SKM-1 (cell line): ENCODE results near the gene TOMM40L.

Source experiments
- DNase-seq: peaks from one replicate; lab custom pipeline; 2025; ENCODE audit not compliant: unreplicated experiment; lab: John Stamatoyannopoulos, UW

The TOMM40L gene

GRCh38 chr1:161225534-161226319 lies at the start of gene TOMM40L:
Gene TOMM40L, plus strand, starts transcription at chr1:161226060. Its CDS starts 430 bp downstream, at chr1:161226490.
- peak; percentile 100 for DNase-seq

- DNase-seq, result no peak
These were observed 49.3 kb upstream of the TOMM40L start for GRCh38 chr1:161176468-161177111.

DNA sequence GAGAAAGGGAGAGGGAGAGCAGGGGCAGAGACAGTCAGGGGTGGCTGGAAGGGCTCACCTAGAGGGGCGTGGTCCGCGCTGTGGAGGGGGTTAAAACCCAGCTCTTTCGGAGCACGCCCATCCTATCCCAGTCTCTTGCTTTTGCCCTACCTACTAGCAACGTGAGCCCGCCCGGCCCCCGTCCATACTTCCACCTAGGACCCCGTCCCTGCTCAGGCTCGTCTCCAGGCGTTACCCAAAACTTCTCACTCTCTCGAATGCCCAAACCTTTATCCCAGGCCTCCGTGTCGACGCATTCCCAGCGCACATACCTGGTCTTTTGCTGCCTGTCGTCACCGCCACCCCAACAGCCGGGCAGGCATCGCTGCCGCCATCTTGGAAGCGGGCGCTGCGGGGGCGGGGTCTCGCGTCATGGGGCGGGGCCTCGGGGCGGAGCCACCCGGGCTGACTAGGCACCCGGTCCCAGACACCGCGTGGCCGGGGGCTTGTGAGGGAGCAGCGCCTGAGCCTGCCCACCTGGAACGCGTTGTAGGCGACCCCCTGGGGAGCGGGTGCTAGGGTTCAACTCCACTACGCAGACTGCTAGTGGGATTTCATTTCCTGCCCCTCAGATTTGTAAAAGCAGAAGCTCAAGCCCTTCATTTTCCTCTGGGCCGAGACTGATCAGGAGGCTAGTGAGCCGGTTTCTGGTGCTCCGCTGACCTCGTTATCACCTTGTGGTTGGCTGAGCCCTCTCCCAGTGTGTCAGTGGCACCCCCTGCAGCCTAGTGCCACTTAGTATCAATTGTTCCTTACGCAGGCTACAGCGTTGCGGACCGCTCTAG lies 48.5 kb upstream of the TOMM40L start, which contains the start of gene B4GALT3:
B4GALT3 (minus strand) TSS at position 396 of the 824 bp plus-strand sequence. CDS start 1,447 bp downstream, outside the sequence.
- DNase-seq, result peak; percentile 85

GRCh38 chr1:161177936-161178244 lies 48.0 kb upstream of the TOMM40L start:
- no peak for DNase-seq

DNA sequence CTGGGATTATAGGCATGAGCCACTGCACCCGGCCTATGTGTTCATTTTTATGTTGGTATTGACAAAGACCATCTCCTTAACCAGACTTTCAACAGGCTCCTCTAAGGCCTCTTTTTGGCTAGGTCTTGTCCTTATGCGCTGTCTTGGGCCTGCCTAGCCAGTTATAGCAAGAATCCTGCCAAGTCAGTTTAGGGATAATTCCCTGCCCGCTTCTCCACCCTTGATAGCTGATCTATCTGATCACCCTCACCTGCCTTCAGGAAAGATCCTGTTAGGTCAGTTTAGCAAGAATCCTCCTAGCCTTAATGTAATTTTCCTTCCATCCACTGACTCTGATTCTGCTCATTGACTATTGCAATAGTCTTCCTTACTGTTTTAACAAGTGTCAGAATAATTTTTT lies 46.2 kb upstream of the TOMM40L start:
- DNase-seq, result no peak

DNA sequence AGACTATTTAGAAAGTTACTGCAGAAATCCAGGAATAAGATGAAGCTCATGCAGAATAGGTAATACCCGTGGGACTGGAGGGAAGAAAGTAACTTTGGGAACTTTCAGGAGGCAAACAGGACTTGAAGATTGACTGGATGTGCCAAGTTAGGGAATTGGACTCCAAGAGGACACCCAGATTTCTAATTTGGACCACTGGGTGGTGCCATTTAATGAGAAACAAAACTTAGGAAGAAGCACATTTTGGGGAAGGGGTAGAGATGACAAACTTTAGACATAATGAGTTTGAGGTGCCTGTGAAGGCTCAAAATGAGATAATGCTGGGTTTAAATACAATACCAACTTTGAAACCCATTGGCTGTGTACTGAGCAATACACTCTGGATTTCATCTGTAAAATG lies 45.2 kb upstream of the TOMM40L start:
- no peak for DNase-seq

DNA sequence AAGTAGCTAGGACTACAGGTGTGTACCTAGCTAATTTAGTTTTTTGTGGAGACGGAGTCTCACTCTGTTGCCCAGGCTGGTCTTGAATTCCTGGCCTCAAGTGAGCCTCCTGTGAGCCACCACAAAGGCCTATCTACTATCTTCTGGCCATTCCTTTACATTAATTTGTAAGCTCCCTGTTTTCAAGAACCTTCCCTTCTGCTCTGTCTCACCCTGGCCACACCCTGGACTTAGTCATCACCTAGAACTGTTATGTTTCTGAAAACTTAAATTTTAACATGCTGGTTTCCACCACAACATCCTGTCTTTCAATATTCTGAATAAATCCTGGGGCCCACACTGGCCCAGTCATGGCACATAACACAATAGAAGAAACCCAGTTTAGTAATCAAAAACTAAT lies 43.6 kb upstream of the TOMM40L start:
- no peak for DNase-seq

- peak; percentile 99 for DNase-seq
These were observed 40.6 kb upstream of the TOMM40L start for GRCh38 chr1:161185282-161185682.

DNA sequence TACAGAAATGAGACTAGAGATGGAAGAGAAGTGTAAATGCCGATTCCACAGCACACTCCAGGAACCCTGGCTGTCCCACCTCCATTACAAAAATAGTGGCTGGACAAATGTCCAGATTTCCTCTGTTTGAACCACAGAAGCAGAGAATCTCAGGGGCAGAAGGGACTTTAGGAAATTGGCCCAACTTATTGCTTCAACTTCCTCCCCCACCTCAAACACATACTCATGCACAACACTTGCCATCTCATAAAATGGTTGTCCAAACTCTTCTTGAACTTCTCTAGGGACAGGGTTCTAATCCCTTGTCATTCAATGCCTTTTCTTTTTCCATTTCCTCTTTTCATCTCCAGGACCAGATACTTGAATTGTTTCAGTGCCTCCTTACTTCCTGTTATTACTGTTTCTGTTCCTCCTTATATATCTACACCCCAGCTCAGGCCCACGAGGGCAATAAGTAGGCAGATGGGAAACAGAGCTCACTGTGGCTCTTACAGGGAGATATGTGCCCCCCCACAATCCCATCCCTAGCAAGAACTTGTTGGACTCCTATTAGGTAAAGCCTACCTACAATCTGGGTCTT lies 40.0 kb upstream of the TOMM40L start:
- peak; percentile 99 for DNase-seq

DNA sequence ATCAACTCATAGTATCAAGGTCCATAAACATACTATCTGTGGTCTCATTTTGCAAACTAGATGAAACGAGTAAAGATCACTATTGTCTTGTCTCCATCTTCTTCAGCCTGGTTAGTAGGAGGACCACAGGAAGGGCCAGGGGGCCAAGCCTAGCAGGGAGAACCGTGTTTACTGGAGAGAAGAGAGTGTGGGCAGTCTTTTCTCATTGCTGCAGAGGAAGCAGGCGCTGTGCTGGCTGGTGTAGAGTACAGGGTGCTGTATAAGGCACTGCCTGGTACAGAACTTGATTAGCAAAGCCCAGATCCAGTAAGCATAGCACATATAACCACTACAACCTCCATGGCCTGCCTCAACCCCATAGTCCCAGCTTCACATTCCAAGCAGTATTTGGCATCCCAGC lies 38.5 kb upstream of the TOMM40L start:
- DNase-seq, result no peak

- DNase-seq, result no peak
These were observed 37.5 kb upstream of the TOMM40L start for GRCh38 chr1:161188381-161188780.

DNA sequence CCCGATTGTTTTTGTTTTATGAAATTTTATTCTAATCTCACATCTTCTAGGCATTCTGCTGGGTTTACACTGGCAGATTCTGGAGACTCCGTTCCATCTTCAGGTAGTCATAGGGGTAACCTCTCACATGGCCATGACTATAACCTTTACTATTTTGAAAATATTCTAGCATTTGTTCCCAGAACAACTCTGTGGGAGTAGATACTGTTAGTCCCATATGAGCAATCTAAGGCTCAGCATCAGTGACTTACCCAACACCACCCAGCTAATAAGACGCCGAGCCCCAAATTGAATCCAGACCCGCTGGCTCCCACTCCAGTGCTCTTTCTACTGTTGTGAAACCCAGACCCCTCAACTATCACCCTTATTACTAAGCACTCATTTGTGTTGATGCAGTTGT lies 36.8 kb upstream of the TOMM40L start:
- no peak for DNase-seq

DNA sequence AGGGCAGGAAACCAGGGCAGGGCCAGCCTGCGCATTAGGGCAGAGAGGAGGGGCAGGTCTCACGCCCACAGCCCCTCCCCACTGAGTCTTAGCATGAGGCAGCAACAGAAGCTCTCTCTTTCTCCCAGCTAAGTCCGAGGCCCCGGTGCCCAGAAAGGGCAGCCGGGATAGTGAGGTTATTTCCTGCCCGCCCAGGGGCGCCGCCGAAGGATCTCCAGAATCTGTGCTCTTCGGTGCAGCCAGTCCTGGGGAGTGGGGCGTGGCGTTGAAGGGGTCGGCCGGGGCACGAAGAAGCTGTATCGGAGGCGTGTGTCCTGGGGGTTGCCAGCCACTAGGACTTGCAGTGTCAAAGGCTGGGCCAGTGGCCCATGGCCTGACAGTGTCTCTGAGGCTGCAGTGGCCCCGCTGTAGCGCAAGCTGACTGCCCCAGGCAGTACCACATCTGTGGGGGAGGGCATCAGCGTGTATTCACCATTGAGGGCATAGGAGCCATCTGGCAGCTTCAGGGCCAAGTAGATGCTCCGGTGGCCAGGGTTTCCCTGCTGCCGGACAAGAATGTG lies 34.8 kb upstream of the TOMM40L start:
- no peak for DNase-seq

- DNase-seq, result no peak
These were observed 33.9 kb upstream of the TOMM40L start for GRCh38 chr1:161191971-161192370.

DNA sequence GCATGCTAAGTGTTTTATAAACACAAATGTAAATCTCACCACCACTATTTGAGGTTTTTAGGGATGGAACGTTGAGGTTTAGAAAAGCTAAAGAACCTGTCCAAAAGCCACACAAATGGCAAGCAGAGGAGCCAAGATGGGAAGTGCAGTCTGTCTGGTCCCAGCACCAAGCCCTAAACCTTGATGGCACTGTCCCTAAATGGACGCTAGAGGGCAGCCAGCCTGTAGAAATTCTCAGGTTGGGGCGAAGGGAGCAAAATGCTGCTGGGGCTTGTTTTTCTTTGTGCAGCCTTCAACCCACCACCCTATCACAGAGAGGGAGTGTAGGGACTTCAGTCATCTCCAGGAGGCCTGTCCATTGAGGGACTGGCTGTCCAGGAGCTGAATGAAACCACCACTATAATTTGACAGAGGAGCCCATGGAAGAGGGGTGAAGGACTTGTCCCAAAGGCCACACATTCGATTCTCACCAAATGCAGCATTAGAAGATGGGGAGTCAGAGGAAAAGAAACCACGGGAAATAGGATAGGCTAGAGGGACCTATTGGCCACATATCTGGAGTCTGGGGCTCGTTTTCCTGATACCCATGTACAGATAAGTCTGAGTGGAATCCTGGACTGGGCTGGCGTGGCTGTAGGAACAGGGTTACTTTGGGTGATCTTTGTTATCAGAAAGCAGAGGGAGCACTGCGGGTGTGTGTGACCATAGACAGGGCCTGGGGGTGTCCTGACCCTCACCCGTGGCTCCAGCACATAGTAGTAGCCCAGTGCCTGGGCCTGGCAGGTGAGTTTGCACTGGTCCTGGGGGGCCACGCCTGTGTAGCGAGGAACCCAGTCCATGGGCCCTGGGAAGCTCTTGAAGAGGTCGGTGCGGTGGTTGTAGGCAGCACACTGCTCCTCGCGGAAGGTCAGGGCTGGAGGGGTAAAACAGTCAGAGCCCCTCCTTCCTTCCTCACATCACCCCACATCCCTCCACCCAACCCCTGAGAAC lies 33.1 kb upstream of the TOMM40L start:
- peak; percentile 88 for DNase-seq

DNA sequence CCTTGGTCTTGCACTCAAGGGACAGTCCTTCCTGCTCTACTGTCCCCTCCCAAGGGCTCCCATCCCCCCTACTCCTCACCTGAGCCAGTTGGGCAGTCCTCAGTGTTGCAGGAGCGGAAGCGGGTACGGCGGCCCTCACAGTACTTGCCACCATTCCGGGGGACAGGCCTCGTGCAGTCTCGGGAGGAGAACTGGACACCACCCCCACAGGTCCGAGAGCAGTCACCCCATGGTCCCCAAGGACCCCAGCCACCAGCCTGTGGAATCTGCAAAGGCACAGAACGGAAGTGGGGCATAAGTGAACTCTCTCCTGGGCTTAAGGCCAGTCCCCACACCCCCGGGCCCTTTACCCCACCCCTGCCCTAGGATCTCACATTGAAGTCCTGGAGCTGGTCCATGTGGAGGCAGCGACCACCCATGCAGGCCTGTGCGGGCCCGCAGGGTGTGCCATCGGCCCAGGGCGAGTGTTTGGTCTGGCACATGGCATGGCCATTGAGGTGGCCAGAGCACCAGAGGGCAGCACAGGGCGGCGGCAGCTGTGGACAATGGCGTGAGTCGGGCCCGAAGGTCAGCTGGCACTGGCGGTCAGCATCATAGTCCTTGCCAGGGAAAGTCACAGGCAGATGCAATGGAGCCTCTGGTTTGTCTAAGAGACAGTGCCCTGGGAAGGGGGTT lies 32.2 kb upstream of the TOMM40L start:
- DNase-seq, result no peak

- DNase-seq, result no peak
These were observed 30.7 kb upstream of the TOMM40L start for GRCh38 chr1:161195171-161195570.

DNA sequence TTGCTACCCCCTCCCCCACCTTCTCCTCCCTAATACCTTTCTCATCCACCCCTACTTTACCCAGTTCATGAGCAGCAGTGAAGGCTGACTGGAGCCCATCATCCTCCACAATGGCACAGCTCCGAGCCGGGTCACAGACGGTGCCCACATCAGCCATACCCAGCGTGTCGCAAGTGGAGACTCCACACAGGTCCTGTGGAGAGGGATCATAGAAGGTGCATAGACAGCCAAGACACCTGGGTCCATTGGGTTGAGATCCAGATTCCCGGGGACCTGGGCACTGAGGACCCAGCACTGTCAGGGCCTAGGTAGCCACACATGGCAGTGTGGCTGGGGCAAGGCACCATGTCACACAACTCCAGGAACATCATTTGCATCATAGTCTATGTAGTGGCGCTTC lies 29.7 kb upstream of the TOMM40L start:
- DNase-seq, result no peak
